Neural crest cell (in vitro differentiated cells): ENCODE measurements around the gene GAPDHS. TPM values are rescaled to one million over a fixed set of nuclear protein-coding genes. Genes with fewer than 3 reads are reported as not detected.
A peak's percentile ranks its signal among the peaks of the same experiment; 100 is the strongest.

Experiments used
- DNase-seq: peaks from one replicate; pipeline ENCODE4 v3.0.0; 2021; ENCODE audit warnings: low read depth, mixed read lengths, low spot score
- H3K27ac Mint-ChIP-seq: one replicate; pipeline ENCODE4 v1.8.0; 2021; ENCODE audit warnings: mild to moderate bottlenecking, mixed read lengths; ENCODE audit not compliant: unreplicated experiment
- H3K27me3 Mint-ChIP-seq: 2 replicates; pipeline ENCODE4 v1.8.0; 2021; ENCODE audit warnings: low read depth, mild to moderate bottlenecking, mixed read lengths
- H3K36me3 Mint-ChIP-seq: 2 replicates; pipeline ENCODE4 v1.8.0; 2021; ENCODE audit warnings: low read depth, mild to moderate bottlenecking, mixed read lengths
- H3K4me1 Mint-ChIP-seq: 2 replicates; pipeline ENCODE4 v1.8.0; 2021; ENCODE audit warnings: mixed read lengths
- H3K4me3 Mint-ChIP-seq: one replicate; pipeline ENCODE4 v1.8.0; 2021; ENCODE audit warnings: mild to moderate bottlenecking, mixed read lengths
- H3K9me3 Mint-ChIP-seq: 2 replicates; pipeline ENCODE4 v1.8.0; 2021; ENCODE audit warnings: mixed read lengths
- CTCF ChIP-seq: fragments of 200-600 bp; sonication (generic); conservative IDR thresholded peaks from 2 replicates; pipeline ENCODE4 v1.5.0; 2021; ENCODE audit warnings: antibody characterized with exemption, mild to moderate bottlenecking
- total RNA-seq: library from RNA; stranded (reverse); gene quantifications from 2 replicates; pipeline ENCODE4 v1.2.1, GENCODE V29; 2021

Gene GAPDHS
- total RNA-seq, 1 donor from 2014 or later, result not detected

GRCh38 chr19:35490364-35490763 is 42.9 kb upstream of the GAPDHS start, which contains the start of gene KRTDAP:
KRTDAP (minus strand) TSS chr19:35490464; CDS start chr19:35490442, 22 bp downstream.
- DNase-seq, result no peak
- Mint-ChIP-seq H3K27me3 (peaks cover 80% of the 10 kb centered on the region), H3K4me1 (no peaks in the 10 kb centered on the region), H3K4me3 (no peak within 1 kb of the TSS), H3K9me3 (no peaks in the 10 kb centered on the region), H3K27ac (no peak within 1 kb of the TSS), H3K36me3 (no peaks in the 10 kb centered on the region)
- no peak for TF ChIP-seq CTCF

GRCh38 chr19:35491836-35492360 is 41.4 kb upstream of the GAPDHS start:
- no peak overlapping the region for H3K27ac Mint-ChIP-seq
- no peaks in the 10 kb centered on the region for H3K36me3 Mint-ChIP-seq
- H3K4me1 Mint-ChIP-seq, result no peaks in the 10 kb centered on the region
- no peak for TF ChIP-seq CTCF
- no peak overlapping the region for H3K4me3 Mint-ChIP-seq
- H3K27me3 Mint-ChIP-seq, result peaks cover 67% of the 10 kb centered on the region
- no peaks in the 10 kb centered on the region for H3K9me3 Mint-ChIP-seq
- no peak for DNase-seq

GRCh38 chr19:35493971-35494370 is 39.3 kb upstream of the GAPDHS start:
- peaks cover 53% of the 10 kb centered on the region for H3K27me3 Mint-ChIP-seq

GRCh38 chr19:35495107-35496064 is 37.9 kb upstream of the GAPDHS start:
- peak; percentile 94 for TF ChIP-seq CTCF
- peak; percentile 60 for DNase-seq
- Mint-ChIP-seq H3K4me1 (no peaks in the 10 kb centered on the region), H3K4me3 (no peak overlapping the region), H3K27me3 (peaks cover 41% of the 10 kb centered on the region), H3K9me3 (no peaks in the 10 kb centered on the region), H3K27ac (no peak overlapping the region), H3K36me3 (no peaks in the 10 kb centered on the region)

More at GRCh38 chr19:35493971-35494370, 39.3 kb upstream of the GAPDHS start:
- TF ChIP-seq CTCF, result no peak
- Mint-ChIP-seq H3K36me3 (no peaks in the 10 kb centered on the region), H3K9me3 (no peaks in the 10 kb centered on the region), H3K4me3 (no peak overlapping the region), H3K4me1 (no peaks in the 10 kb centered on the region), H3K27ac (no peak overlapping the region)
- no peak for DNase-seq

- H3K27ac Mint-ChIP-seq, result no peak overlapping the region
- no peaks in the 10 kb centered on the region for H3K9me3 Mint-ChIP-seq
- H3K27me3 Mint-ChIP-seq, result peaks cover 28% of the 10 kb centered on the region
- no peaks in the 10 kb centered on the region for H3K36me3 Mint-ChIP-seq
- no peak overlapping the region for H3K4me3 Mint-ChIP-seq
- DNase-seq, result no peak
- no peak for TF ChIP-seq CTCF
- H3K4me1 Mint-ChIP-seq, result no peaks in the 10 kb centered on the region
Measured at GRCh38 chr19:35497406-35497805, 35.9 kb upstream of the GAPDHS start.
